SK-N-SH (cell line): ENCODE results near the gene RET. TPM values are rescaled to one million over a fixed set of nuclear protein-coding genes. Genes with fewer than 3 reads are reported as not detected.

Experiments used
- CTCF ChIA-PET: fragments of 300-600, 350-600 bp; formaldehyde crosslinking; extraction: SDS; loops from one replicate; lab custom pipeline; 2021; lab: Yijun Ruan, JAX
- POLR2A ChIA-PET: fragments of 350-600 bp; sonication (Branson Sonifier 250); formaldehyde crosslinking; extraction: SDS; loops from one replicate; lab custom pipeline; 2020; ENCODE audit warnings: antibody characterized with exemption, inconsistent platforms; lab: Yijun Ruan, JAX
- DNase-seq: peaks from one replicate; pipeline ENCODE4 v3.0.0; 2012
- H2AFZ ChIP-seq: fragments of 200-600 bp; sonication (generic); 2 replicates; pipeline ENCODE4 v1.8.1; 2016; ENCODE audit warnings: antibody characterized with exemption, mild to moderate bottlenecking, low read depth
- H3F3A ChIP-seq: fragments of 200-600 bp; sonication (generic); replicated peaks from 2 replicates; pipeline ENCODE3; 2016; ENCODE audit warnings: antibody characterized with exemption, mild to moderate bottlenecking; ENCODE audit not compliant: insufficient read depth
- H3K27ac ChIP-seq, 2 experiments: fragments of 200-500 bp in 1 of 2; fragments of 200-600 bp in 1 of 2; sonication (Bioruptor generic) in 1 of 2; sonication (generic), shearing (Covaris generic) in 1 of 2; 2 replicates each; pipeline versions ENCODE4 v1.5.1 to v1.6.1; 2014 to 2016; ENCODE audit warnings: low read depth in 2 of 2, inconsistent platforms in 1 of 2, low read length in 1 of 2, mild to moderate bottlenecking in 1 of 2, mixed read lengths in 1 of 2
- H3K27me3 ChIP-seq: fragments of 200-600 bp; sonication (generic), shearing (Covaris generic); 2 replicates; pipeline ENCODE4 v1.6.1; 2016; ENCODE audit warnings: mixed run types; ENCODE audit not compliant: insufficient read depth
- H3K36me3 ChIP-seq, 2 experiments: fragments of 200-500 bp in 1 of 2; fragments of 200-600 bp in 1 of 2; sonication (Bioruptor generic) in 1 of 2; sonication (generic) in 1 of 2; replicated peaks in 1 of 2; 2 replicates each; pipeline versions ENCODE3 to v1.5.1; 2014 to 2016; ENCODE audit warnings: low read length in 1 of 2, mild to moderate bottlenecking in 1 of 2; ENCODE audit not compliant: insufficient read depth in 2 of 2, control insufficient read depth in 1 of 2
- H3K4me1 ChIP-seq, 2 experiments: fragments of 200-500 bp in 1 of 2; fragments of 200-600 bp in 1 of 2; sonication (Bioruptor generic) in 1 of 2; sonication (generic), shearing (Covaris generic) in 1 of 2; 2 replicates each; pipeline versions ENCODE4 v1.5.1 to v1.6.1; 2014 to 2016; ENCODE audit warnings: low read depth in 1 of 2, low read length in 1 of 2, mixed run types in 1 of 2; ENCODE audit not compliant: insufficient read depth in 2 of 2, control insufficient read depth in 1 of 2
- H3K4me2 ChIP-seq: fragments of 200-600 bp; sonication (generic), shearing (Covaris generic); 2 replicates; pipeline ENCODE4 v1.6.1; 2017; ENCODE audit warnings: mixed run types
- H3K4me3 ChIP-seq, 2 experiments: fragments of 200-500 bp in 1 of 2; fragments of 200-600 bp in 1 of 2; sonication (Bioruptor generic) in 1 of 2; sonication (generic), shearing (Covaris generic) in 1 of 2; 2 replicates each; pipeline versions ENCODE4 v1.5.1 to v1.8.1; 2014 to 2016; ENCODE audit warnings: low read depth in 2 of 2, inconsistent platforms in 1 of 2, low read length in 1 of 2, mild to moderate bottlenecking in 1 of 2, mixed read lengths in 1 of 2, moderate library complexity in 1 of 2
- H3K79me2 ChIP-seq: fragments of 200-600 bp; sonication (generic); 2 replicates; pipeline ENCODE4 v1.8.1; 2017; ENCODE audit warnings: mild to moderate bottlenecking; ENCODE audit not compliant: insufficient read depth
- H3K9ac ChIP-seq: fragments of 200-600 bp; sonication (generic); 2 replicates; pipeline ENCODE4 v1.6.1; 2017; ENCODE audit warnings: mixed run types
- H3K9me2 ChIP-seq: fragments of 200-600 bp; sonication (generic); 2 replicates; pipeline ENCODE4 v1.6.1; 2017; ENCODE audit warnings: mixed run types
- H3K9me3 ChIP-seq: fragments of 200-600 bp; sonication (generic); 2 replicates; pipeline ENCODE4 v1.6.1; 2017; ENCODE audit warnings: mixed run types, mild to moderate bottlenecking, moderate library complexity
- H4K20me1 ChIP-seq: fragments of 200-600 bp; sonication (generic); 2 replicates; pipeline ENCODE4 v1.6.1; 2017; ENCODE audit warnings: mild to moderate bottlenecking, mixed run types; ENCODE audit not compliant: insufficient read depth
- CTCF ChIP-seq: fragments of 200-600 bp; sonication (generic); IDR thresholded peaks from 2 replicates; pipeline ENCODE4 v1.6.1; 2017; ENCODE audit warnings: antibody characterized with exemption, mild to moderate bottlenecking, moderate library complexity
- ELF1 ChIP-seq: IDR thresholded peaks from 2 replicates; pipeline ENCODE4 v1.4.0; 2012
- EP300 ChIP-seq, 2 experiments: IDR thresholded peaks; 2 replicates each; pipeline versions ENCODE4 v1.4.0 to v1.6.1; 2012; ENCODE audit warnings: borderline replicate concordance in 1 of 2, low read depth in 1 of 2, low read length in 1 of 2
- EZH2phosphoT487 ChIP-seq: fragments of 200-600 bp; sonication (generic); IDR thresholded peaks from 2 replicates; pipeline ENCODE4 v1.6.1; 2017; ENCODE audit warnings: low read depth, mixed run types, mild to moderate bottlenecking, antibody characterized with exemption, moderate library complexity, borderline replicate concordance
- IRF3 ChIP-seq: fragments of 150-350 bp; IDR thresholded peaks from 2 replicates; pipeline ENCODE4 v1.6.1; 2016; ENCODE audit warnings: mild to moderate bottlenecking, low read depth, low read length
- JUND ChIP-seq: IDR thresholded peaks from 2 replicates; pipeline ENCODE4 v1.4.0; 2012
- MXI1 ChIP-seq: IDR thresholded peaks from 2 replicates; pipeline ENCODE4 v1.6.1; 2012; ENCODE audit warnings: mild to moderate bottlenecking, low read depth, low read length, improper control_type of control experiment
- NFIC ChIP-seq: IDR thresholded peaks from 2 replicates; pipeline ENCODE4 v1.4.0; 2012; ENCODE audit warnings: borderline replicate concordance
- POLR2AphosphoS5 ChIP-seq: IDR thresholded peaks from 2 replicates; pipeline ENCODE4 v1.6.1; 2012; ENCODE audit warnings: low read depth, low read length
- RCOR1 ChIP-seq: fragments of 150-350 bp; IDR thresholded peaks from 2 replicates; pipeline ENCODE4 v1.6.1; 2017; ENCODE audit warnings: antibody characterized with exemption, low read length
- REST ChIP-seq: IDR thresholded peaks from 2 replicates; pipeline ENCODE4 v1.6.1; 2012; ENCODE audit warnings: mild to moderate bottlenecking, low read depth, low read length, moderate library complexity
- RXRA ChIP-seq: IDR thresholded peaks from 2 replicates; pipeline ENCODE4 v1.4.0; 2012; ENCODE audit warnings: low read depth, mild to moderate bottlenecking, borderline replicate concordance
- TAF1 ChIP-seq: IDR thresholded peaks from 2 replicates; pipeline ENCODE4 v1.6.1; 2012; ENCODE audit warnings: low read depth, mild to moderate bottlenecking, low read length, moderate library complexity, borderline replicate concordance
- TCF12 ChIP-seq: IDR thresholded peaks from 2 replicates; pipeline ENCODE4 v1.4.0; 2012
- USF2 ChIP-seq: fragments of 150-350 bp; IDR thresholded peaks from 2 replicates; pipeline ENCODE4 v1.6.1; 2017; ENCODE audit warnings: antibody characterized with exemption, low read length, low read depth, borderline replicate concordance
- WGBS: methylation state at CpG from one replicate; pipeline ENCODE4 v1.1.6; 2017; ENCODE audit warnings: low lambda C conversion rate; 5-methylcytosine and 5-hydroxymethylcytosine counted together
- polyA plus RNA-seq, 3 experiments: library from polyadenylated mRNA; depleted of rRNA; stranded (reverse); fragments of >200 nt; gene quantifications; 2 replicates each; pipeline ENCODE4 v1.2.3, GENCODE V29; 2012
- TF ChIP-seq, protein P1 (sequence below): IDR thresholded peaks from 2 replicates; pipeline ENCODE4 v1.4.0; 2012; ENCODE audit warnings: low read depth, borderline replicate concordance
- TF ChIP-seq, protein P2 (sequence below): IDR thresholded peaks from 2 replicates; pipeline ENCODE4; 2012

RET gene
- polyA plus RNA-seq, 1 of the 3 experiments (the other 2 are of a cell fraction) = 3.2 TPM

DNA sequence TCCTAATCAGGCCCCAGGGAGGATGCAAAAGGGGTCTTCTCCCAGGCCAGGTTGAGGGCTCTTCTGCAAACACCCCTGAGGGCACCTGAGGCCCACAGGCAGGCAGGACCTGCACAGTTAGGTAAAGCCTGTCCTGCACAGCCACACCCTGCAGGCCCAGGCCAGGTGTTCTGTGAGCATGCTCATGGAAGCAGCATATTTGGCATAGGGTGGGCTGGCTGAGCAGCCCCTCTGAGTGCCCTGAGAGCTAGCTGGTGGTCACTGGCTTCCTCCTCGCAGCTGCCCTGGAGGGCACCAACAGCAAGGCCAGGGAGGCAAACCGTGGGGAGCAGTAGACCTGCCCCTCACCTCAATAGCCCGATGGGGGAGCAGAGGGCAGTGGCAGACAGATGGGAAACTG is 3.7 kb upstream of the RET start:
- ChIA-PET CTCF (no interaction called here), POLR2A (no interaction called here)
- Histone ChIP-seq H3K79me2 (no peaks in the 10 kb centered on the region), H3F3A (no peaks in the 10 kb centered on the region), H4K20me1 (no peaks in the 10 kb centered on the region), H3K36me3 (no peaks in the 10 kb centered on the region), H3K27ac (no peak overlapping the region), H3K9me2 (no peaks in the 10 kb centered on the region), H3K4me2 (no peak overlapping the region), H3K27me3 (peaks cover 6% of the 10 kb centered on the region), H3K9ac (no peak overlapping the region), H2AFZ (no peak overlapping the region), H3K4me1 (peaks cover 0 to 74% of the 10 kb centered on the region in 2 experiments; a peak in 1 of 4 replicates), H3K9me3 (no peaks in the 10 kb centered on the region), H3K4me3 (no peak overlapping the region)
- WGBS = 53% methylated on average over 2 of the region's 3 CpGs
- DNase-seq = no peak
- TF ChIP-seq RCOR1 = no peak
- TF ChIP-seq NFIC = no peak
- TF ChIP-seq ELF1 = no peak
- TF ChIP-seq TCF12 = no peak
- TF ChIP-seq EP300 (IDR thresholded peaks at IDR 0.05; ENCODE audit: borderline replicate concordance in 1 of 2, low read depth in 1 of 2, low read length in 1 of 2) = no peak
- TF ChIP-seq TAF1 = no peak
- TF ChIP-seq CTCF = no peak

DNA sequence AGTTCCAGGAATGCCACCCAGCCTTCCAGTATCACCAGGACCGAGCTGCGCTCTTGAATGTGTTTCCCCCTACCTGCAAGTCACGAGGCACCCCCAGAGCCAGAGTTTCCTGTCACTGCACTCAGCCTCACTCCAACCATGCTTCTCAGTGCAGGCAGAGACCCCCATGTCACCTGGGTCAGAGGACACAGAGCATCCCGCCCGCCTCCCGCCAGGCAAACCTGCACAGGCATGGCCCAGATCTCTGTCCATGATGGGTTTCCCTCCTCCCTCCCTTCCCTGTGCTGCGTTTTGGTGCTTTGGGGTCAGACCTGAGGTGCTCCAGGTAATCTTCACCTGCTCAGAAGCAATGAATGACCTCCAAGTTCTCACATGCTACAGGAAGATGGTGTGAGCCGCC is 3.1 kb upstream of the RET start:
- Histone ChIP-seq H2AFZ (no peak overlapping the region), H4K20me1 (no peaks in the 10 kb centered on the region), H3K79me2 (no peaks in the 10 kb centered on the region), H3K9ac (no peak overlapping the region), H3K9me2 (no peaks in the 10 kb centered on the region), H3K4me2 (no peak overlapping the region), H3F3A (no peaks in the 10 kb centered on the region), H3K4me3 (no peak overlapping the region), H3K27me3 (peaks cover 6% of the 10 kb centered on the region), H3K36me3 (no peaks in the 10 kb centered on the region), H3K27ac (peak overlapping the region in 1 of 2 experiments; percentile 4; a peak in 1 of 4 replicates), H3K4me1 (peaks cover 0 to 69% of the 10 kb centered on the region in 2 experiments; a peak in 1 of 4 replicates), H3K9me3 (no peaks in the 10 kb centered on the region)
- no peak for DNase-seq
- 63% methylated on average over 5 of the region's 8 CpGs for WGBS
- ChIA-PET CTCF (interaction anchor here (7.7 kb wide), 1 partner anchor 8 kb away, joined by 63 read pairs; no protein-coding TSS in a partner anchor), POLR2A (no interaction called here)
- TF ChIP-seq MXI1 (no peak), POLR2AphosphoS5 (no peak), TCF12 (no peak), IRF3 (no peak), JUND (no peak), RCOR1 (no peak), RXRA (no peak), EZH2phosphoT487 (no peak), USF2 (no peak), ELF1 (no peak), REST (no peak)
- TF ChIP-seq, protein P1, sequence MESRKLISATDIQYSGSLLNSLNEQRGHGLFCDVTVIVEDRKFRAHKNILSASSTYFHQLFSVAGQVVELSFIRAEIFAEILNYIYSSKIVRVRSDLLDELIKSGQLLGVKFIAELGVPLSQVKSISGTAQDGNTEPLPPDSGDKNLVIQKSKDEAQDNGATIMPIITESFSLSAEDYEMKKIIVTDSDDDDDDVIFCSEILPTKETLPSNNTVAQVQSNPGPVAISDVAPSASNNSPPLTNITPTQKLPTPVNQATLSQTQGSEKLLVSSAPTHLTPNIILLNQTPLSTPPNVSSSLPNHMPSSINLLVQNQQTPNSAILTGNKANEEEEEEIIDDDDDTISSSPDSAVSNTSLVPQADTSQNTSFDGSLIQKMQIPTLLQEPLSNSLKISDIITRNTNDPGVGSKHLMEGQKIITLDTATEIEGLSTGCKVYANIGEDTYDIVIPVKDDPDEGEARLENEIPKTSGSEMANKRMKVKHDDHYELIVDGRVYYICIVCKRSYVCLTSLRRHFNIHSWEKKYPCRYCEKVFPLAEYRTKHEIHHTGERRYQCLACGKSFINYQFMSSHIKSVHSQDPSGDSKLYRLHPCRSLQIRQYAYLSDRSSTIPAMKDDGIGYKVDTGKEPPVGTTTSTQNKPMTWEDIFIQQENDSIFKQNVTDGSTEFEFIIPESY = no peak
- TF ChIP-seq, protein P2, sequence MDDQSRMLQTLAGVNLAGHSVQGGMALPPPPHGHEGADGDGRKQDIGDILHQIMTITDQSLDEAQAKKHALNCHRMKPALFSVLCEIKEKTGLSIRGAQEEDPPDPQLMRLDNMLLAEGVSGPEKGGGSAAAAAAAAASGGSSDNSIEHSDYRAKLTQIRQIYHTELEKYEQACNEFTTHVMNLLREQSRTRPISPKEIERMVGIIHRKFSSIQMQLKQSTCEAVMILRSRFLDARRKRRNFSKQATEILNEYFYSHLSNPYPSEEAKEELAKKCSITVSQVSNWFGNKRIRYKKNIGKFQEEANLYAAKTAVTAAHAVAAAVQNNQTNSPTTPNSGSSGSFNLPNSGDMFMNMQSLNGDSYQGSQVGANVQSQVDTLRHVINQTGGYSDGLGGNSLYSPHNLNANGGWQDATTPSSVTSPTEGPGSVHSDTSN = no peak
